ENCODE measurements around the gene CLCN3. TPM values are rescaled to one million over a fixed set of nuclear protein-coding genes. Genes with fewer than 3 reads are reported as not detected.

Gene CLCN3
- total and polyA plus RNA-seq, 2 of the 13 experiments (the other 11 are each of a cell fraction or from before 2014, with no cell fraction given), result 13.6 to 23.7 TPM

GRCh38 chr4:169619958-169620879 lies at the start of gene CLCN3 (continued):
- peak; percentile 58; the same call in 1 of the 2 replicates for TF ChIP-seq DMAP1 (CRISPR knock-in tag; IDR thresholded peaks at IDR 0.05)
- no peak for TF ChIP-seq SIX1 (CRISPR knock-in tag; IDR thresholded peaks at IDR 0.05; ENCODE audit: borderline replicate concordance)
- TF ChIP-seq, protein P1, sequence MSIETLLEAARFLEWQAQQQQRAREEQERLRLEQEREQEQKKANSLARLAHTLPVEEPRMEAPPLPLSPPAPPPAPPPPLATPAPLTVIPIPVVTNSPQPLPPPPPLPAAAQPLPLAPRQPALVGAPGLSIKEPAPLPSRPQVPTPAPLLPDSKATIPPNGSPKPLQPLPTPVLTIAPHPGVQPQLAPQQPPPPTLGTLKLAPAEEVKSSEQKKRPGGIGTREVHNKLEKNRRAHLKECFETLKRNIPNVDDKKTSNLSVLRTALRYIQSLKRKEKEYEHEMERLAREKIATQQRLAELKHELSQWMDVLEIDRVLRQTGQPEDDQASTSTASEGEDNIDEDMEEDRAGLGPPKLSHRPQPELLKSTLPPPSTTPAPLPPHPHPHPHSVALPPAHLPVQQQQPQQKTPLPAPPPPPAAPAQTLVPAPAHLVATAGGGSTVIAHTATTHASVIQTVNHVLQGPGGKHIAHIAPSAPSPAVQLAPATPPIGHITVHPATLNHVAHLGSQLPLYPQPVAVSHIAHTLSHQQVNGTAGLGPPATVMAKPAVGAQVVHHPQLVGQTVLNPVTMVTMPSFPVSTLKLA (IDR thresholded peaks at IDR 0.05), result peak; percentile 22; the same call in 1 of the 2 replicates
- TF ChIP-seq ZSCAN30 (CRISPR knock-in tag; IDR thresholded peaks at IDR 0.05), result no peak
- no peak; the same call in 1 of the 2 replicates for TF ChIP-seq ISL2 (CRISPR knock-in tag; IDR thresholded peaks at IDR 0.05)
- TF ChIP-seq SP4 (CRISPR knock-in tag; IDR thresholded peaks at IDR 0.05), result peak; percentile 83
- no peak for TF ChIP-seq LRRFIP1 (CRISPR knock-in tag; conservative IDR thresholded peaks at IDR 0.05)
- no peak for TF ChIP-seq ATRX (CRISPR knock-in tag; IDR thresholded peaks at IDR 0.05; ENCODE audit: borderline replicate concordance)
- TF ChIP-seq, protein P2, sequence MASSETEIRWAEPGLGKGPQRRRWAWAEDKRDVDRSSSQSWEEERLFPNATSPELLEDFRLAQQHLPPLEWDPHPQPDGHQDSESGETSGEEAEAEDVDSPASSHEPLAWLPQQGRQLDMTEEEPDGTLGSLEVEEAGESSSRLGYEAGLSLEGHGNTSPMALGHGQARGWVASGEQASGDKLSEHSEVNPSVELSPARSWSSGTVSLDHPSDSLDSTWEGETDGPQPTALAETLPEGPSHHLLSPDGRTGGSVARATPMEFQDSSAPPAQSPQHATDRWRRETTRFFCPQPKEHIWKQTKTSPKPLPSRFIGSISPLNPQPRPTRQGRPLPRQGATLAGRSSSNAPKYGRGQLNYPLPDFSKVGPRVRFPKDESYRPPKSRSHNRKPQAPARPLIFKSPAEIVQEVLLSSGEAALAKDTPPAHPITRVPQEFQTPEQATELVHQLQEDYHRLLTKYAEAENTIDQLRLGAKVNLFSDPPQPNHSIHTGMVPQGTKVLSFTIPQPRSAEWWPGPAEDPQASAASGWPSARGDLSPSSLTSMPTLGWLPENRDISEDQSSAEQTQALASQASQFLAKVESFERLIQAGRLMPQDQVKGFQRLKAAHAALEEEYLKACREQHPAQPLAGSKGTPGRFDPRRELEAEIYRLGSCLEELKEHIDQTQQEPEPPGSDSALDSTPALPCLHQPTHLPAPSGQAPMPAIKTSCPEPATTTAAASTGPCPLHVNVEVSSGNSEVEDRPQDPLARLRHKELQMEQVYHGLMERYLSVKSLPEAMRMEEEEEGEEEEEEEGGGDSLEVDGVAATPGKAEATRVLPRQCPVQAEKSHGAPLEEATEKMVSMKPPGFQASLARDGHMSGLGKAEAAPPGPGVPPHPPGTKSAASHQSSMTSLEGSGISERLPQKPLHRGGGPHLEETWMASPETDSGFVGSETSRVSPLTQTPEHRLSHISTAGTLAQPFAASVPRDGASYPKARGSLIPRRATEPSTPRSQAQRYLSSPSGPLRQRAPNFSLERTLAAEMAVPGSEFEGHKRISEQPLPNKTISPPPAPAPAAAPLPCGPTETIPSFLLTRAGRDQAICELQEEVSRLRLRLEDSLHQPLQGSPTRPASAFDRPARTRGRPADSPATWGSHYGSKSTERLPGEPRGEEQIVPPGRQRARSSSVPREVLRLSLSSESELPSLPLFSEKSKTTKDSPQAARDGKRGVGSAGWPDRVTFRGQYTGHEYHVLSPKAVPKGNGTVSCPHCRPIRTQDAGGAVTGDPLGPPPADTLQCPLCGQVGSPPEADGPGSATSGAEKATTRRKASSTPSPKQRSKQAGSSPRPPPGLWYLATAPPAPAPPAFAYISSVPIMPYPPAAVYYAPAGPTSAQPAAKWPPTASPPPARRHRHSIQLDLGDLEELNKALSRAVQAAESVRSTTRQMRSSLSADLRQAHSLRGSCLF (CRISPR knock-in tag; IDR thresholded peaks at IDR 0.05; ENCODE audit: borderline replicate concordance), result no peak
- TF ChIP-seq ZNF569 (CRISPR knock-in tag; IDR thresholded peaks at IDR 0.05; ENCODE audit: borderline replicate concordance), result no peak

Data from HepG2 (cell line).